ENCODE data around the gene MS4A4A.

MS4A4A gene

DNA sequence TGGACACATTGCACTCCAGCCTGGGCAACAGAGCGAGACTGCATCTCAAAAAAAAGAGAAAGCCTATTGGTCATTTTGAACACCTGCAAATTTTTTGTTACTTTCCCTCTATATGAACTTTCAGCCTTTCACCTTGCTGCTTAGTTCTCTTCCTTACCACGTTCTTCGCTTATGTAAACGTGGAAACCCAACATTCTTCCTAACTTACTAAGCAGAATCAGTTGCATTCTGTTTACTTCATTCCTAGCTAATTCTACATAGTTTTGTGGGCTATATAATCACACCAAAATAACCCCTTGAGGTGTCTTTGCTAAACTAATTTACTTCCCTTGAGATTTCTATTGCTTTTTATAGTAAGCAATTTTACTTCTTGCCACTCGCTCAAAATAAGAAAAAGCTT is 23.2 kb downstream of the MS4A4A start:
- no peak for DNase-seq (ENCODE audit: low spot score)

DNA sequence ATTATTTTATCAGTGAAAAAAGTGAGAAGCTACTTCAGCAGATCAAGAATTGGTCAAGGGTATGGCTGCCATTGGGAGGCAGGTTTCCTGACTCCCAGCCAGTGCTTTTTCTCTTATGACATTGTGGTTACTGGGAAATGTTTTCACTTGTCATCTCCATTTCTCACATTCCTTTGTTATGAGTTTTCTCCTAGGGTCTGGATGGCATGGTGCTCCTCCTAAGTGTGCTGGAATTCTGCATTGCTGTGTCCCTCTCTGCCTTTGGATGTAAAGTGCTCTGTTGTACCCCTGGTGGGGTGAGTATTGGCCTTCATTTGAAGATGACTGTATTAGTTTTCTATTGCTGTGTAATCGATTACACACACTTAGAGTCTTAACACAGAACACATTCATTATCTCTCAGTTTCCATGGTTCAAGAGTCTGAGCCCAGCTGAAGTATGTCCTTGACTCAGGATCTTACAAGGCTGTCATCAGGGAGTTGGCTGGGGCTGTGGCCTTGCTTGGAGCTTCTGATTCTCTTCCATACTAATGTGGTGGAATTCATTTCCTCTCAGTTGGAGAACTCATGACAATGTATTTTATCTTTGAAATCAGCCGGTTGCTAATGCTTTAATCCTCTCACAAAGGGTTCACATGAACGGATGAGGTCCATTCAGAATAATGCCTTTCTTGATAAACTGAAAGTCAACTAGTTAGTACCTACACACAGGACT is 25.6 kb downstream of the MS4A4A start:
- no peak for DNase-seq (ENCODE audit: low spot score)

DNA sequence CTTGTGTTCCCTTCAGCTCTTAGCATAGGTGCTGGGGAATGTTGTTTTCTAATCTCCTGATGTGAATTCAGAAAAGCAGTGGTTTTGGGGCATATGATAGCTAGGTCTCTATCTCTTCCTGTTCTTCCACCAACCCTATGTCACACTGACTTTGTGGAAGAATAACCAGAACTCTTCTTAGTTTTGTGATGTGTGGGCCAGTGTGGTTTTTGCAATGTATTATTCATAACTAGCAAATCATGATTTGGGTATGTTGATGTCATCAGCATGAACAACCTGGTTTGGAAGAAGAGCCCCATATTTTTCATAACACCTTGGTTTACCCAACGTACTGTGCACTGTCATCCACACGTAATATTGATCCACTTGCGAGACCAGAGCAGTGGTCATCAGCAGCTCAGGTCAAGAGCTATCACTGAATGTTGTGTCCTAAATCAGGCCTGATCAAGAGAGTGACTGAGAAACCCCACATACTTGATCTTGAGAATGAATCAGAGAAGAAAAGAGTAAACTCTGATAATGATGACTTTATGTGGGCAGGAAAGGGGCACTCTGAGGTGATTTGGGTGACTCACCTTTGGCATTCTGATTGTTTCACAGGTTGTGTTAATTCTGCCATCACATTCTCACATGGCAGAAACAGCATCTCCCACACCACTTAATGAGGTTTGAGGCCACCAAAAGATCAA is 27.2 kb downstream of the MS4A4A start:
- DNase-seq (ENCODE audit: low spot score): no peak

DNA sequence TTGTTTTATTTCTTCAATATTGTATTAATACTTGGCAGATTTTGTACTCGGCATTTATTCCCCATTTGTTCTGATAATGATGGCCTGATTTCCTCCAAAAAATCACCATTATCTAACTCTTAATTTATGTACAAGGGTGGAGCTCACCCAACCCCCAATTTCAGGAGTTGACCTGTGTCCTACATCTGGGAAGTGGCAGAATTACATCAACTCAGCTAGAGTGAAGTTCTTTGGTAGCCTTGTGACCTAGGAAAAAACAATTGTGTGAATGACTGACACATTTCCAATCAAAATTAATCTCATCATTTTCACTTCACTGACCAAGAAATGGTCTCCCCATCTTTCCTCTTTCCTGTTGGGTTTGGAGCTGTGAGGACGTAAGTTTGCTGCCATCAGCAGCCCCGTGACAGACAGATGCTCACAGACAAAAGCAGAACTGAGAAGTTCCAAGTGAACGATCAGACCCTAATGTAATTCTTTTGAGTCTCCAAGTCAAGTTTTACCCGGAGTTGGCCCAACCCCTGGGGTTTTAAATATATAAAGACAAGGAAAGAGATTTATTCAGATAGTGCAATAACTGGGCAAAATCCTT is 30.0 kb downstream of the MS4A4A start:
- DNase-seq (ENCODE audit: low spot score): no peak

DNA sequence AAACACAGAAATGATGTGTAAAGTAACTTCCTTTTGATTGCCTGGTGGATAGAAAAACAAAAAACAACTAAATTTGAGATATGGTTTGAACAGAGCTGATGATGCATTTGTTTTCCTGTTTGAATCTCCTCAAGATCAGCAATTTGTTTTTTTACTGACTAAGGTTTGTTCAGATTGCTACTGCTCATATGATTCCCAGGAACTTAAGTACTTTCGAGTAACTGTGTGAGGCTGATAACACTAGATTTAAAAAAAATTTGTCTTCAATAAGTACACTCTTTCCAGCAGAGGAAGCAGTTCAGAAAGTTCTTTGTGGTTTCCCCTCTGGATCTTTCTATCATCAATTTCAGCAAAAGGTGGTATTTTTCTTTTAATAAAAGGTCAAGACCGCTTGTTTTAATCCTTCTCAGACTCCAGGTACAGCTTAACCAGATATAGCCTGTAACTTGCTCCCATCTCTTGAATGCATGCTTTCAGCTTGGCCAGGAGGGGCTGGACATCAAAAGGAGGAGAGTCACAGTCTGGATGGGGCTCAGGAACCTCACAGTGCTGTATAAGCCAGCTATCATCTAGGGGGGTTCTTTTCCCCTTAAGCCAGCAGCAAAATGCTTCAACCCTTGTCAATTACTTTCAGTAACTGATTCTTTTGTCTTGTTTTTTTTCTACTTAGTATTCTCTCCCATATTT is 34.3 kb downstream of the MS4A4A start:
- no peak for DNase-seq (ENCODE audit: low spot score)

DNA sequence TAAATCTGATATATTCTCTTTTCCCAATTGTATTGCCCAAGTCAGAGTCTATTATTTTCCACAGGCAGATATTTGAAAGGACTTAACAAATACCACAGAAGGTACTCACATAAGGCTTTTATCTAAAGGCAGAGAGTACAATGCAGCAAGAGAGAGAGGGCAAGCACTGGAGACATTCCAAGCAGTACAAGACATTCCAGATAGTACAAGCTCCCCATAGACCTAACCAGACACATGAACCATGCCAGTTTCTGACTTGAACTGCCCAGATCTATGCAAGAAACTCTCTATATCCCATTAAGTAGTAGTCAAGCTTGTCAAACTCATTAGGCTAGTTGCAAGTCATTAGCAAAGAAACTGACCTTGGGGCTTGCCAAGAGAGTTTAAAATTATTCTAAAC is 35.4 kb downstream of the MS4A4A start:
- no peak for DNase-seq (ENCODE audit: low spot score)

DNA sequence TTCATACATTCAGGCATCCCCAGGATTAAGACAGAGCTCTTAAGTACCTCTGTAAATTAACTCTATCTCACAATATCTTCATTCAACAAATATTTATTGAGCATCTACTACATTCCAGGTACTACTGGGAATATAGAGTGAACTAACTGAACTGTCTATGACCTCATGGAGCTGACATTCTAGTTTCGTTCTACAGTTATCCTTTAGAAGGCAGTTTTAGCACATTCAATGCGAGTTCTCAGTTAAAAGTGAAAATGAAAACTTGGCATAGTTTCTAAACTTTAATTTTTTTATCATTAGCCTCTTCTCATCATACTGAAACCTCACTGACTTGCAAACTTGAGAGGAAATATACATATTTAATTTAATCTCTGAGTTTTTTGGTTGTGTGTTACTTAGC is 35.9 kb downstream of the MS4A4A start:
- no peak for DNase-seq (ENCODE audit: low spot score)

DNA sequence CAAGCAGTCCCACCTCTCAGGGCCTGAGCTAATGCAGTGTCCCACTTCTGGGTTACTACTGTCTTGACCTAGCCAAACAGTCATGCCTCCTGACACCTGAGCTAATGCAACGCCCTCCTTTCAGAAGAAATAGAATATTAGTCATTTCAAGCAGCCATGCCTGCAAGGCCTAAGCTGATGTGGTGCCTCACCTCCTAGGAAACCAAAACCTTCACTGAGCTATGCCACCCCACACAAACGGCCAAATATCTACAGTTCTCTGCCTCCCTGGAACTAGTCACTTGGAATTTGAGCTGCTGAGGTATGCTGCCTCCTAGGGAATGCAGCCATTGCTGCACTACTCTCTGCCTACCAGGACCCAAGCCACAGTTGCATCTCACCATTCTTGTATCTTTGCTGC is 38.3 kb downstream of the MS4A4A start:
- no peak for DNase-seq (ENCODE audit: low spot score)

DNA sequence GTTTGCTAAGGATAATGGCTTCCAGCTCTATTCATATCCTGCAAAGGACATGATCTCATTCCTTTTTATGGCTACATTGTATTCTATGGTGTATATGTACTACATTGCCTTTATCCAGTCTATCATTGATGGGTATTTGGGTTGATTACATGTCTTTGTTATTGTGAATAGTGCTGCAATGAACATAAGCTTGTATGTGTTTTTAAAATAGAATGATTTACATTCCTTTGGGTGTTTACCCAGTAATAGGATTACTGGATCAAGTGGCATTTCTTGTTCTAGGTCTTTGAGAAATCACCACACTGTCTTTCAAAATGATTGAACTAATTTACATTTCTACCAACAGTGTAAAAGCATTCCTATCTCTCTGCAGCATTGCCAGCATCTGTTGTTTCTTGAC is 40.6 kb downstream of the MS4A4A start:
- DNase-seq (ENCODE audit: low spot score): no peak

DNA sequence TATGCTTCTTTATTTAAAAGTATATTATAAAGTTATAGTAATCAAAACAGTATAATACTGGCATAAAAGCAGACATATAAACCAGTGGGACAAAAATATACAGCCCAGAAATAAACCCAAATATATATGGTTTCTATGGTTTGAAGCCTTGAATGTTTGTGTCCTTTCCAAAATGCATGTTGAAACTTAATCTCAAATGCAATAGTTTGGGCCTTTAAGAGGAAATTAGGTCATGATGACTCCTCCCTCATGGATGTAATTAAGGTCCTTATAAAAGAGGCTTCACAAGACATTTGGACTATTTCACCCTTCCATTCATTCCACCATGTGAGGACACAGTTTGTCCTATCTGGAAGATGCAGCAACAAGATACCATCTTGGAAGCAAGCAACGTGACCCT is 46.5 kb downstream of the MS4A4A start, which contains the start of gene MS4A6E:
MS4A6E (plus strand) TSS at position 301 of the 400 bp plus-strand sequence. CDS start 7,641 bp downstream, outside the sequence.
- no peak for DNase-seq (ENCODE audit: low spot score)

DNA sequence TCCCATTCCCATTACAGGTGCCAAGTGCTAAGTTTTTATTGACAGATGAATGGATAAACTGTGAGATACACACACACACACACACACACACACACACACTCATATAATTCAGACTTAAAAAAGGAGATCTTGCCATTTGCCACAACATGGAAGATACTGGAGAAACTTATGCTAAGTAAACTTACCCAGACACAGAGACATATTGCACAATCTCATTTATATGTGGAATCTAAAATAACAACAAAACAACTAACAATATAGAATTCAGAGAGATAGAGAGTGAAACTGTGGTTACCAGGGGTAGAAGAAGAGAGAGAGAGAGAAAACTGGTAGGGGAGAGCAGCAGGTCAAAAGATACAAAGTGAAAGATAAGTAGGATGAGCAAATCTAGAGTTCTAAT is 48.0 kb downstream of the MS4A4A start:
- DNase-seq (ENCODE audit: low spot score): no peak

DNA sequence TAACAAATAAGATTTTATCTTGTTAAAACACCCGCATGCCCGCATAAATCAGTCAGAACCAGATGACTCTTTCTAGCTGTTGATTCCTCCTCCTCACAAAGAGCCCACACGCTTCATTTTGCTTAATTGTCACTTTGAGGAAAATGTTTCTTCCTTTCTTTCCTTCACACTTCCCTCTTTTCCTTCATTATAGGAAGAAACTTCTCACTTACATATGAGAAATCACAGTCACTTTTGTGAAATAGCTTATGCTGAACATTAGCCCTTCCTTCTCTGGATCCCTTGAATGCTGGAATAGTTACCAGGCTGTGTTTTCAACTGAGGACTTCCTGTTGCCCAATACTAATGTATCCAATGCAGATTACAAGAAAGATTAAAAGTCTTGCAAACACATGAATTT is 52.4 kb downstream of the MS4A4A start:
- DNase-seq (ENCODE audit: low spot score): no peak

DNA sequence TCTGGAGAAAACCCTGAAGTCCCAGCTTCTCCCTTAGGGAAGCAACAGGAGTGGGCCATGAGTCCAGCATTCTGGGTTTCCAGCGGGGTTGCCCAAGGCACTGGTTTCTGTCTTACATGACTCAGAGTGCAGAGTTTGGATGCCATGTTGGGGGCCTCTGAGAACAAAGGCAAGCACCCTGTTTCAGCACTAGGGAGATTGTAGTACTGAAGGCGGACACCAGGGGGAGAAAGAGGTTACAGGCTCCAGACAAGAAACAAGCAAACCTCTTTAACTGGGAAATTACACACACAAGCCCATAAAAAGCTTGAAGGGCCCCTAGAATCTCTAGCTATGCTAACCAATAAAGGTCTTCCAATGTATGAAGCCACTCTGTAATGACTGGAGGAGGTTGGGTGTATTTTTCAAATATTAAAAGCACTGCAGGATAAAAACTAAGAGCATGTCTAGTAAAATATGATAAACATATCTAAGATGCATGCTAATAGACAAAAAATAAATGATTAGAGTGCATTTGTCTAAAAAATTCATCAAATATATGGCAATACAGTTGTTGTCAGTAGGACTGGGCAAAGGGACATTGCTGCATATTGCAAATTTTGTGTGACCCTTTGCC is 53.6 kb downstream of the MS4A4A start:
- DNase-seq (ENCODE audit: low spot score): peak; percentile 57

DNA sequence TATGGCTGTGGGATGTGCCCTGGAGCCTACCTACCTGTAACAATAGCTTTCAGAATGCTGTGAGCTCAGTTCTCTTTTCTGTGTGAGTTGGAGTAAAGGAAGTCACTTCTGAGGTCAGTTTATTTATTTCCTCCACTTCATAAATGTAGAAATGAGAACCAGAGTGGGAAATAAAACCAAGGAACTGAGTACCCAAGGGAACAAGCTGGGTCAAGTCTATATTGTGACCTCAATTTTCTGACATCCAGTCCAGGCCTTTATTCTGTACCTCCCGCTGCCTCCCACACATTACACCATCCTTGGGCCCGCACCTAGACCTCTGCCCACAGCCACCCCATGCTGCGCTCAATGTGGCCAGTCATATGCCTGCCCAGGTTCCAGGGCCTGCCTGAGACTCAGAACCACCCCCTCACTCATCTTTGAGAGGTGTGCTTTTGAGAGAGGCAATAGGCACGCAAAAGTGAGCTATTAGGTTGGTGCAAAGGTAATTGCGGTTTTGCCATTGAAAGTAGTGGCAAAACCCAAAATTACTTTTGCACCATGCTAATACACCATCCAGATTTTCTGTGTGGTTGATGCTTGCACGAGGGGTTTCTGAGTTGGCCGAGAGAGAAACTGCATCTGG is 56.4 kb downstream of the MS4A4A start:
- DNase-seq (ENCODE audit: low spot score): no peak

DNA sequence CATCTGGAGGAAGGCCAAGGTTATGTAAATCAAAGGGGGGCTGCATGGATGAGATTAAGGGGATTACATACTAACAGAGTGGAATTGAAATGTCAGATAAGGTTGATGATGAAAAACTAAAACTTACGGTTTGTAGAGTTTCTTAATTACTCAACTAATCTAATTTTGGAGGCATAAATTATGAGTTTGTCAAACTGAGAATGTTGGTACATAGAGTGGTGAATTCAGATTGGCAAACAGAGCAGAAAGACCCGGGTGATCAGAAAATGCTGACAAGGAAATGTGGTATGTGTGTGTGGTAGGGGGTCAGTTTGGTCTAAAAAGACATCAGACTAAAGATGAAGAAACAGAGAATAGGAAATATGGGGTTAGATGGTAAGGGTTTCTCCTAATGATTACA is 57.6 kb downstream of the MS4A4A start:
- DNase-seq (ENCODE audit: low spot score): no peak

DNA sequence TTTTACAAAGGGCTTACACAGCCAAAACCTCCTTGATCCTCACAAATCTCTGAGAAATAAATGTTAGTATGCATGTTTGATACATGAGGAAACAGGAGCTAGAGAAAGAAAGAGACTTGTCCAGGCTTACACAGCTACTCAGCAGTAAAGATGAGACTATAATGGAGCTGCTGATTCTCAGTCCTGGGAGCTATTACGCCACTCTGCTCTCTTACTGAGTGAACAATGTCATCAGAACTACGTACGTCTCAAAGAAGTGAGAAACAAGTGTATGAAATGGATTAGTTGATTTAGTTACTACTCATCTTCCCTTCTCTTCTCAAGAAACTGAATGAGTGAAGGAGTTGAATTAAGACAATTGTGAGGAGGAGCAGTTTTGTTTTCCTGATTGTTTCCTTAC is 58.9 kb downstream of the MS4A4A start:
- no peak for DNase-seq (ENCODE audit: low spot score)

DNA sequence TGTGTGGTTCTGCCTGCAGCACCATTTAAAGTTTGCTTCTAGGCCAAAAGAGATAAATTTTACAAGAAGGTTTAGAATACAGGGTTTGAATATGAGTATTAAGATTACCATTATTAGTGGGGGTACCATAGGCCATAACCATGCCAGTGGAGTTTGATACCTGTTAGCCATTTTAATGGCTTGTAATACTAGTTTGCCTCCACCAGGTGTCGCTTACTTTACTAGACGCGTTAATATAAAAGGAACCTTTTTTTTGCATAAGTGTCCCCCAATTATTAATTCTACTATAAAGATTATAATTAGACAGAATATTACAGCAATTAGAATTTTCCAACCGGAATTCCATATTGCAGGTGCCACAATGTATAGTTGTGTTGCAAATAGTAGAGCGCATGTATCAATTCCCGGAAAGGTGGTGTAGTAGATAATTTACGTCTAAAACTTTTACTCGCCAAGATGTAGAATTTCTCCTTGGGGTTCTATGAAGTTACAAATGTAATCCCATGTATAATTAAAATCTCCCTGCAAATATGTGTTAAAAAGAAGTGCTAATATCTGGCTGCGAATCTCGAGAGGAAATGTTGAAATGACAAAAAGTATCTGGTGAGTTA is 62.7 kb downstream of the MS4A4A start:
- DNase-seq (ENCODE audit: low spot score): no peak

DNA sequence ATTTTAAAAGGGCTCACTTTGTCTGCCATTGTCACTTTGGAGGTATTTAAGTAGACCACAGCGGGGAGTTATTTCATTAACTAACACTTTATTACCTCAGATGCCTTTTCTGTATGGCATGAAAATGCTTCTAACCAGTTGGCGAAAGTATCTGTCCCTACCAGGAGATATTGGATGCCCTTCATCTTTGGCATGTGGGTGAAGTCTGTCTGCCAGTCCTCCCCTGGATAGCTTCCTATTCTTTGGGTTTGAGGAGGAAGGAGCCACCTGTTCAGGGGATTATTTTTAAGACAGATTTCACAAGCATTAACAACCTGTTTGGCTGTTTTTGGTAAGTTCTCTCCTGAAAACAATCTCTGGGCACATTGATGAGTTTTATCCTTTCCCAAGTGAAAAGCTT is 63.7 kb downstream of the MS4A4A start:
- DNase-seq (ENCODE audit: low spot score): peak; percentile 83

DNA sequence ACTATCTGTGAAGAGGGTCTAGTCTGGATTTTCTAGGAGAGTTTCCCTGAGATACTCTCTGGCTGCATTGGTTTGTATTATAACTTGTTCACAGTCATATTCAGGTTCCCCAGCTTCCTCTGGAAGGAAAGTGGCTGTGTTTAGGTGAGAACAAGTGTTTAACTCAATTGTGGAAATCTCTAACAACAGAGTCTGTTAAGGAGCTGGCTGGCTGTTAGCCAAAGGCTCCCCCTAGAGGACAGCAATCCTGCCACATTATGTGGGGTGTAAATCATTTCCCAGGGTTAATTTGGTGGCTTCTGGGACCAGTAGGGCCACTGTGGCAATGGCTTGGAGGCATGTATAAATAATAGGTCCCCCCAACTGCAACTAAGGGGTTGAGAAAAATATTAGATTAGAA is 65.0 kb downstream of the MS4A4A start:
- DNase-seq (ENCODE audit: low spot score): peak; percentile 21

DNA sequence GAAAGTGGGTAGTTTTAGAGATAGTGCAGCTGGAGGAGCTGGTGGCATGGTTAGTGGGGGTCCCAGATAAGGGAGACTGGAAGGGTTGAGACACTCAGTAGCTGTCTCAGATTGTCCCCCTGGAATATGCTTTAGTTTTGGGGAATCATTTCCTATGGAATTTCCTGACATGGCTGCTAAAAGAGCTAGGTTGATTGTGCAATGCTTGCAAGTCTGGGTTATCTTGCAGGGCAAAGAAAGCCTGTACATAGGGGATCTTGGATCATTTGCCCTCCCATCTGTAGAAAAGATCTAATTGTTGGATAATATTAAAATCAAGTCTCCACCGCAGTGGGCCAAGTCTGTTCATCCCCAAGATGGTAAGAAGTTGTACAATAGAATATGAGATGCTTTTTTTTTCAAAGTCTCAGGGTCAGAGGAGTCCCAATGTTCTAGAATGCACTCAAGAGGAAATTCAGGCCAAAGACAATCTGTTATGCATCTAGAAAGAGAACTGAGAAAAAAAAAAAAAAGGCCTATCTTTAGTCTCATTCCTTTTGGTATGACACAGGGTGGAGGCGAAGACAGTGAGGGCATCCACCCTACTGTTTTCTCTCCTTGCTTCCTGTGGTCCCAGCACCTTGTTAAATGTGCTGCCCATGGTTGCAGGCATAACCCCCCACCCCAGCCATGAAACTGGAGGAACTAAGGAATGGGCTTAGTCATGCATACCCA is 66.8 kb downstream of the MS4A4A start:
- DNase-seq (ENCODE audit: low spot score): no peak

DNA sequence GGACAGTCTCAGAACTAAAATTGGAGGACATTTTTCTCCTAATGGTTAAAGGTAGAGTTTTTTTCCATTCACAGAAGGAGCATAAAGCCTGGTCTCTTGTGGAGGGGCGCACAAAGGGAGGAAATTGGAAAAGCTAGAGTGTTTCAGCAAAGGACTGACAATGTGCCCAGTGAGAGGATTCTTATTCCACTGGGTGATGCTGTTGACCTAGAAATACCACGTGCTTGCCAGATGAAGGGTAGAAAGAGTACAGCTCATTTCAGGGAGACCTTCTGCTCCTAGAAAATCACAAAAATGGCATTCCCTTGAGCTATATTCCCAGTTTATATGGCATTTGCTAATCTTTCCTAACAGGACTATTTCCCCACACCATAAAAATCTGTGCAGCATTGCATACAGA is 67.7 kb downstream of the MS4A4A start:
- peak; percentile 25 for DNase-seq (ENCODE audit: low spot score)
